MG63 (cell line): Measurements from ENCODE around the gene TMEM9B. TPM values are rescaled to one million over a fixed set of nuclear protein-coding genes. Genes with fewer than 3 reads are reported as not detected.
"Not testable (repeated sequence)": the region's sequence is repeated elsewhere in the genome, so short reads cannot be mapped to it uniquely, and the experiment has no call there.

Experiments used
- DNase-seq: peaks from one replicate; pipeline ENCODE4 v3.0.0-alpha.2; 2020
- H3K27me3 ChIP-seq: fragments of 250-450 bp; sonication (Bioruptor Pico); 2 replicates; pipeline ENCODE4 v1.5.1; 2020; ENCODE audit warnings: mild to moderate bottlenecking, moderate library complexity
- H3K36me3 ChIP-seq: fragments of 250-450 bp; sonication (Bioruptor Pico); 2 replicates; pipeline ENCODE4 v1.5.1; 2020; ENCODE audit warnings: mild to moderate bottlenecking, moderate library complexity
- H3K4me3 ChIP-seq: fragments of 250-450 bp; sonication (Bioruptor Pico); 2 replicates; pipeline ENCODE4 v1.5.1; 2020; ENCODE audit warnings: mild to moderate bottlenecking, moderate library complexity
- H3K9me3 ChIP-seq: fragments of 250-450 bp; sonication (Bioruptor Pico); 2 replicates; pipeline ENCODE4 v1.5.1; 2020; ENCODE audit warnings: mild to moderate bottlenecking, moderate library complexity
- total RNA-seq: library from RNA; depleted of rRNA; stranded (reverse); fragments of >200 nt; shearing (Covaris generic); gene quantifications from 2 replicates; pipeline ENCODE4 v1.2.3, GENCODE V29; 2014; ENCODE audit warnings: low replicate concordance

Gene TMEM9B
- total RNA-seq, 1 experiment from 2014 or later = 44.4 TPM

- H3K36me3 ChIP-seq = no peaks in the 10 kb centered on the region
- H3K4me3 ChIP-seq = no peak overlapping the region
- no peaks in the 10 kb centered on the region for H3K27me3 ChIP-seq
- no peak for DNase-seq
- no peaks in the 10 kb centered on the region for H3K9me3 ChIP-seq
Measured at GRCh38 chr11:8941341-8942103, 22.7 kb downstream of the TMEM9B start.

- DNase-seq = no peak
- Histone ChIP-seq H3K4me3 (no peak overlapping the region), H3K9me3 (no peaks in the 10 kb centered on the region)
Measured at GRCh38 chr11:8937659-8938058, 26.6 kb downstream of the TMEM9B start.

GRCh38 chr11:8937159-8937558 lies 27.1 kb downstream of the TMEM9B start:
- DNase-seq = no peak

More at GRCh38 chr11:8937659-8938058, 26.6 kb downstream of the TMEM9B start:
- no peaks in the 10 kb centered on the region for H3K36me3 ChIP-seq
- H3K27me3 ChIP-seq = no peaks in the 10 kb centered on the region

GRCh38 chr11:8935789-8936188 lies 28.5 kb downstream of the TMEM9B start:
- not testable (repeated sequence) for H3K9me3 ChIP-seq, H3K36me3 ChIP-seq, H3K27me3 ChIP-seq, DNase-seq, H3K4me3 ChIP-seq

More at GRCh38 chr11:8937159-8937558, 27.1 kb downstream of the TMEM9B start:
- no peaks in the 10 kb centered on the region for H3K36me3 ChIP-seq
- H3K4me3 ChIP-seq = no peak overlapping the region
- no peaks in the 10 kb centered on the region for H3K9me3 ChIP-seq
- no peaks in the 10 kb centered on the region for H3K27me3 ChIP-seq

GRCh38 chr11:8934742-8935488 lies 29.3 kb downstream of the TMEM9B start:
- Histone ChIP-seq H3K9me3 (no peaks in the 10 kb centered on the region), H3K4me3 (no peak overlapping the region), H3K27me3 (no peaks in the 10 kb centered on the region), H3K36me3 (no peaks in the 10 kb centered on the region)
- DNase-seq = no peak

GRCh38 chr11:8933931-8934330 lies 30.3 kb downstream of the TMEM9B start:
- no peaks in the 10 kb centered on the region for H3K27me3 ChIP-seq
- no peaks in the 10 kb centered on the region for H3K36me3 ChIP-seq
- no peak for DNase-seq
- no peaks in the 10 kb centered on the region for H3K9me3 ChIP-seq
- no peak overlapping the region for H3K4me3 ChIP-seq

GRCh38 chr11:8932564-8933180 lies 31.6 kb downstream of the TMEM9B start, which contains the start of gene C11orf16:
Gene C11orf16, minus strand, starts transcription at chr11:8932947. Its CDS starts 639 bp downstream, at chr11:8932308.
- Histone ChIP-seq H3K4me3 (no peak within 1 kb of the TSS), H3K9me3 (no peaks in the 10 kb centered on the region), H3K36me3 (no peaks in the 10 kb centered on the region), H3K27me3 (no peaks in the 10 kb centered on the region)
- DNase-seq = no peak

- no peaks in the 10 kb centered on the region for H3K9me3 ChIP-seq
- no peak overlapping the region for H3K4me3 ChIP-seq
- no peak for DNase-seq
Measured at GRCh38 chr11:8930456-8931175, 33.6 kb downstream of the TMEM9B start.

GRCh38 chr11:8928981-8929615 lies 35.1 kb downstream of the TMEM9B start:
- no peak for DNase-seq

More at GRCh38 chr11:8930456-8931175, 33.6 kb downstream of the TMEM9B start:
- no peaks in the 10 kb centered on the region for H3K36me3 ChIP-seq
- H3K27me3 ChIP-seq = no peaks in the 10 kb centered on the region

GRCh38 chr11:8928205-8928604 lies 36.0 kb downstream of the TMEM9B start:
- no peaks in the 10 kb centered on the region for H3K9me3 ChIP-seq
- H3K4me3 ChIP-seq = no peak overlapping the region
- no peaks in the 10 kb centered on the region for H3K27me3 ChIP-seq
- H3K36me3 ChIP-seq = peaks cover 5% of the 10 kb centered on the region
- no peak for DNase-seq

More at GRCh38 chr11:8928981-8929615, 35.1 kb downstream of the TMEM9B start:
- H3K36me3 ChIP-seq = peaks cover 3% of the 10 kb centered on the region
- H3K4me3 ChIP-seq = no peak overlapping the region
- no peaks in the 10 kb centered on the region for H3K9me3 ChIP-seq
- H3K27me3 ChIP-seq = no peaks in the 10 kb centered on the region

GRCh38 chr11:8927233-8927632 lies 37.0 kb downstream of the TMEM9B start:
- Histone ChIP-seq H3K9me3 (no peaks in the 10 kb centered on the region), H3K4me3 (no peak overlapping the region), H3K36me3 (peaks cover 10% of the 10 kb centered on the region), H3K27me3 (no peaks in the 10 kb centered on the region)
- DNase-seq = no peak

GRCh38 chr11:8926236-8926635 lies 38.0 kb downstream of the TMEM9B start:
- Histone ChIP-seq H3K27me3 (no peaks in the 10 kb centered on the region), H3K9me3 (no peaks in the 10 kb centered on the region), H3K4me3 (no peak overlapping the region), H3K36me3 (peaks cover 18% of the 10 kb centered on the region)
- DNase-seq = no peak

- H3K36me3 ChIP-seq = peaks cover 22% of the 10 kb centered on the region
- H3K9me3 ChIP-seq = no peaks in the 10 kb centered on the region
- DNase-seq = no peak
- no peak overlapping the region for H3K4me3 ChIP-seq
- H3K27me3 ChIP-seq = no peaks in the 10 kb centered on the region
Measured at GRCh38 chr11:8925711-8926110, 38.5 kb downstream of the TMEM9B start.

- no peak for DNase-seq
- no peak overlapping the region for H3K4me3 ChIP-seq
- H3K9me3 ChIP-seq = no peaks in the 10 kb centered on the region
- H3K27me3 ChIP-seq = no peaks in the 10 kb centered on the region
- H3K36me3 ChIP-seq = peaks cover 49% of the 10 kb centered on the region
Measured at GRCh38 chr11:8922691-8923090, 41.6 kb downstream of the TMEM9B start.

- no peaks in the 10 kb centered on the region for H3K27me3 ChIP-seq
- no peak overlapping the region for H3K4me3 ChIP-seq
- peak; percentile 85 for DNase-seq
- H3K9me3 ChIP-seq = no peaks in the 10 kb centered on the region
- H3K36me3 ChIP-seq = peaks cover 72% of the 10 kb centered on the region
Measured at GRCh38 chr11:8917157-8917825, 47.0 kb downstream of the TMEM9B start.

- Histone ChIP-seq H3K27me3 (no peaks in the 10 kb centered on the region), H3K4me3 (no peak overlapping the region), H3K9me3 (no peaks in the 10 kb centered on the region), H3K36me3 (peaks cover 52% of the 10 kb centered on the region)
- no peak for DNase-seq
Measured at GRCh38 chr11:8914661-8915018, 49.6 kb downstream of the TMEM9B start.
